Measurements from ENCODE around the gene PAAF1. TPM values are rescaled to one million over a fixed set of nuclear protein-coding genes. Genes with fewer than 3 reads are reported as not detected.

The PAAF1 gene
- total RNA-seq, 1 donor from 2014 or later: 38.6 TPM

DNA sequence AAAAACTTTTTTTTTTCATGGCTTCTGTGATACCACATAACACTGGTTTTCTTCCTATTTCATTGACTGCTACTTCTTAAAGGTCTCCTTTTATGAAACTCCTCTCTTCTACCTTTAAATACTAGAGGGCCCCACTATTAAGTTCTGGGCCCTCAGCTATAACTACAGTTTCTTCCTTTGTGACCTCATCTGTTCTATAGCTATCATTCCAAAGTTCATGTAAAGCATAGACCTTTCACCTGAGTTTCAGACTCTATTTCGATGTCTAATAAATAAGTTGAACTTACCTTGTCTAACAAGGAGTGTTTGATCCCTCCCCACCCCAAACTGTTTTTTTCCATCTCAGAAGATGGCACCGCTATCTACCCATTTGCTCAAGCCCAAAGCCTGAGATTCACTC lies 35.2 kb downstream of the PAAF1 start:
- no peaks in the 10 kb centered on the region for H3K36me3 ChIP-seq
- no peaks in the 10 kb centered on the region for H3K4me1 Mint-ChIP-seq
- H3K4me3 Mint-ChIP-seq: no peak overlapping the region
- H3K36me3 Mint-ChIP-seq: peaks cover 13% of the 10 kb centered on the region
- H3K27ac Mint-ChIP-seq: no peak overlapping the region
- H3K27me3 Mint-ChIP-seq (ENCODE audit: insufficient read depth, low read depth): peaks cover 3% of the 10 kb centered on the region
- H3K27ac ChIP-seq: no peak overlapping the region
- no peaks in the 10 kb centered on the region for H4K20me1 ChIP-seq (ENCODE audit: low read depth)
- no peaks in the 10 kb centered on the region for H3K9me3 Mint-ChIP-seq
- H3K4me1 ChIP-seq: no peaks in the 10 kb centered on the region
- H3K4me3 ChIP-seq: no peak overlapping the region
- H3K27me3 ChIP-seq: no peaks in the 10 kb centered on the region
- DNase-seq (ENCODE audit: low spot score): no peak
- no peaks in the 10 kb centered on the region for H3F3A ChIP-seq (ENCODE audit: low read depth)
- H2AFZ ChIP-seq (replicated peaks): no peak overlapping the region
- H3K4me2 ChIP-seq: no peak overlapping the region
- H3K79me2 ChIP-seq (ENCODE audit: low read depth): no peaks in the 10 kb centered on the region
- no peak overlapping the region for H3K9ac ChIP-seq
- H3K9me3 ChIP-seq (ENCODE audit: low read depth): no peaks in the 10 kb centered on the region
- TF ChIP-seq, protein P1, sequence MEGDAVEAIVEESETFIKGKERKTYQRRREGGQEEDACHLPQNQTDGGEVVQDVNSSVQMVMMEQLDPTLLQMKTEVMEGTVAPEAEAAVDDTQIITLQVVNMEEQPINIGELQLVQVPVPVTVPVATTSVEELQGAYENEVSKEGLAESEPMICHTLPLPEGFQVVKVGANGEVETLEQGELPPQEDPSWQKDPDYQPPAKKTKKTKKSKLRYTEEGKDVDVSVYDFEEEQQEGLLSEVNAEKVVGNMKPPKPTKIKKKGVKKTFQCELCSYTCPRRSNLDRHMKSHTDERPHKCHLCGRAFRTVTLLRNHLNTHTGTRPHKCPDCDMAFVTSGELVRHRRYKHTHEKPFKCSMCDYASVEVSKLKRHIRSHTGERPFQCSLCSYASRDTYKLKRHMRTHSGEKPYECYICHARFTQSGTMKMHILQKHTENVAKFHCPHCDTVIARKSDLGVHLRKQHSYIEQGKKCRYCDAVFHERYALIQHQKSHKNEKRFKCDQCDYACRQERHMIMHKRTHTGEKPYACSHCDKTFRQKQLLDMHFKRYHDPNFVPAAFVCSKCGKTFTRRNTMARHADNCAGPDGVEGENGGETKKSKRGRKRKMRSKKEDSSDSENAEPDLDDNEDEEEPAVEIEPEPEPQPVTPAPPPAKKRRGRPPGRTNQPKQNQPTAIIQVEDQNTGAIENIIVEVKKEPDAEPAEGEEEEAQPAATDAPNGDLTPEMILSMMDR (IDR thresholded peaks at IDR 0.05): no peak

- Mint-ChIP-seq H3K9me3 (no peaks in the 10 kb centered on the region), H3K36me3 (peaks cover 13% of the 10 kb centered on the region), H3K4me3 (no peak overlapping the region), H3K27me3 (ENCODE audit: insufficient read depth, low read depth) (no peaks in the 10 kb centered on the region), H3K27ac (no peak overlapping the region), H3K4me1 (no peaks in the 10 kb centered on the region)
- no peaks in the 10 kb centered on the region for H4K20me1 ChIP-seq (ENCODE audit: low read depth)
- no peak for DNase-seq (ENCODE audit: low spot score)
- no peaks in the 10 kb centered on the region for H3F3A ChIP-seq (ENCODE audit: low read depth)
- H3K4me1 ChIP-seq: no peaks in the 10 kb centered on the region
- H3K79me2 ChIP-seq (ENCODE audit: low read depth): no peaks in the 10 kb centered on the region
- no peak overlapping the region for H2AFZ ChIP-seq (replicated peaks)
- H3K36me3 ChIP-seq: no peaks in the 10 kb centered on the region
- no peak overlapping the region for H3K4me3 ChIP-seq
- H3K9ac ChIP-seq: no peak overlapping the region
- no peak for TF ChIP-seq EZH2phosphoT487 (IDR thresholded peaks at IDR 0.05)
- TF ChIP-seq, protein P1 (IDR thresholded peaks at IDR 0.05): no peak
- no peak for TF ChIP-seq EZH2 (IDR thresholded peaks at IDR 0.05)
- no peak overlapping the region for H3K27ac ChIP-seq
- no peaks in the 10 kb centered on the region for H3K27me3 ChIP-seq
- H3K9me3 ChIP-seq (ENCODE audit: low read depth): no peaks in the 10 kb centered on the region
- H3K4me2 ChIP-seq: no peak overlapping the region
Observed at GRCh38 chr11:73913472-73913871, 36.7 kb downstream of the PAAF1 start.

DNA sequence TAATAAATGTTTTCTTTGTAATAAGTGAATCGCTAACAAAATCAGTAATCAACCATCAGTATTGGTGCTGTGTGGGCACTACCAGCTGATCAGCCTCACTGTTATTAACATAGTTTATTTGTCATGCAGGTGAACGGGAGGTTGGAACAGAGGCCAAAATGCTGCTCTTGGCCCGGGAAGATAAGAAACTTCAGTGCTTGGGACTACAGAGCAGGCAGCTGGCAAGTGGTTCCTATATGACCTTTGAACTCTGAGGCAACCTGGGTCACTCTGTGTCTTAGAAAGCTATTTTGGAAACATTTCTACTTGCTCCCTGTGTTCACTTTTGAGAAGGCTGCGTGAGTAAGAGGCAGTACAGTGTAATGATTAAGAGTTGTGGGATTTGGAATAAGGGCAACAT lies 37.5 kb downstream of the PAAF1 start:
- Histone ChIP-seq H3K9ac (no peak overlapping the region), H4K20me1 (ENCODE audit: low read depth) (no peaks in the 10 kb centered on the region), H3K9me3 (ENCODE audit: low read depth) (no peaks in the 10 kb centered on the region), H3K4me1 (no peaks in the 10 kb centered on the region), H3K79me2 (ENCODE audit: low read depth) (no peaks in the 10 kb centered on the region), H3K27me3 (no peaks in the 10 kb centered on the region), H3K27ac (no peak overlapping the region), H3K36me3 (no peaks in the 10 kb centered on the region), H3K4me2 (no peak overlapping the region), H3K4me3 (no peak overlapping the region), H2AFZ (replicated peaks) (no peak overlapping the region), H3F3A (ENCODE audit: low read depth) (no peaks in the 10 kb centered on the region)
- H3K9me3 Mint-ChIP-seq: no peaks in the 10 kb centered on the region
- DNase-seq (ENCODE audit: low spot score): no peak
- H3K4me3 Mint-ChIP-seq: no peak overlapping the region
- no peaks in the 10 kb centered on the region for H3K27me3 Mint-ChIP-seq (ENCODE audit: insufficient read depth, low read depth)
- TF ChIP-seq, protein P1 (IDR thresholded peaks at IDR 0.05): no peak
- TF ChIP-seq EZH2phosphoT487 (IDR thresholded peaks at IDR 0.05) (no peak), EZH2 (IDR thresholded peaks at IDR 0.05) (no peak)
- H3K4me1 Mint-ChIP-seq: no peaks in the 10 kb centered on the region
- peaks cover 14% of the 10 kb centered on the region for H3K36me3 Mint-ChIP-seq
- no peak overlapping the region for H3K27ac Mint-ChIP-seq

DNA sequence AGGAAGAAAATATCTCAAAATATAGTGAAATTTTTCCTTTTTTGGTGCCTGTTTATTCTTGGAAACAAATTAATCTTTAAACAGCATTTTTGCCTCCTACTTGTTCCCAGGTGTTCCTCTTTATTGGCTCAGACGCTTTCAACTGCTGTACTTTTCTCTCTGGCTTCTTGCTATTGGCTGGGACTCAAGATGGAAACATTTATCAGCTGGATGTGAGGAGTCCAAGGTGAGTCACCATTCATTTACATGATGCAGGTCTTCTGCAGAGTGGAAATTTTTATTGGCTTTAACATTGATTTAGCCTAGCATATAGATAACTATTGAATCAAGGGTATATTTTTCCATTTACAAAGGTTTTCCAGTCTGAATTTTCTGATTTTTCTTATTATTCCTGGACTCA lies 39.6 kb downstream of the PAAF1 start:
- Histone ChIP-seq H3K4me3 (no peak overlapping the region), H3K9ac (no peak overlapping the region), H3K4me2 (no peak overlapping the region), H3F3A (ENCODE audit: low read depth) (no peaks in the 10 kb centered on the region), H4K20me1 (ENCODE audit: low read depth) (no peaks in the 10 kb centered on the region), H3K27ac (no peak overlapping the region), H3K36me3 (no peaks in the 10 kb centered on the region), H3K27me3 (no peaks in the 10 kb centered on the region), H3K9me3 (ENCODE audit: low read depth) (no peaks in the 10 kb centered on the region), H3K4me1 (no peaks in the 10 kb centered on the region), H3K79me2 (ENCODE audit: low read depth) (no peaks in the 10 kb centered on the region), H2AFZ (replicated peaks) (no peak overlapping the region)
- H3K4me1 Mint-ChIP-seq: no peaks in the 10 kb centered on the region
- H3K36me3 Mint-ChIP-seq: peaks cover 13% of the 10 kb centered on the region
- no peaks in the 10 kb centered on the region for H3K27me3 Mint-ChIP-seq (ENCODE audit: insufficient read depth, low read depth)
- no peak for DNase-seq (ENCODE audit: low spot score)
- no peak overlapping the region for H3K4me3 Mint-ChIP-seq
- TF ChIP-seq EZH2 (IDR thresholded peaks at IDR 0.05): no peak
- TF ChIP-seq, protein P1 (IDR thresholded peaks at IDR 0.05): no peak
- TF ChIP-seq EZH2phosphoT487 (IDR thresholded peaks at IDR 0.05): no peak
- no peak overlapping the region for H3K27ac Mint-ChIP-seq
- H3K9me3 Mint-ChIP-seq: no peaks in the 10 kb centered on the region
